Keratinocyte (primary cell): ENCODE data around the gene C2orf78. TPM values are rescaled to one million over a fixed set of nuclear protein-coding genes. Genes with fewer than 3 reads are reported as not detected.
"Not testable (repeated sequence)": the region's sequence is repeated elsewhere in the genome, so short reads cannot be mapped to it uniquely, and the experiment has no call there.

Experiments
- DNase-seq: peaks from one replicate; pipeline ENCODE4 v3.0.0-alpha.2; 2011; ENCODE audit warnings: low read depth, missing footprints, low spot score
- FAIRE-seq: peaks from 2 replicates; lab custom pipeline; 2011; peaks lifted over from hg19 to GRCh38; lab: Jason Lieb, UNC
- H2AFZ ChIP-seq: 2 replicates; pipeline ENCODE4 v1.6.0; 2012; ENCODE audit warnings: low read length, control low read depth, inconsistent platforms; ENCODE audit not compliant: control insufficient read depth
- H3K27ac ChIP-seq: 2 replicates; pipeline ENCODE4 v1.5.1; 2011; ENCODE audit warnings: low read length; ENCODE audit not compliant: control insufficient read depth, insufficient read depth
- H3K27me3 ChIP-seq: 3 replicates; pipeline ENCODE4 v1.6.0; 2011; ENCODE audit warnings: low read length; ENCODE audit not compliant: control insufficient read depth, insufficient read depth; ENCODE audit errors: extremely low read depth
- H3K36me3 ChIP-seq, 2 experiments: 2 replicates in 1 of 2; 3 replicates in 1 of 2; pipeline ENCODE4 v1.5.1; 2011; ENCODE audit warnings: low read length in 2 of 2, mild to moderate bottlenecking in 1 of 2; ENCODE audit not compliant: control insufficient read depth in 2 of 2, insufficient read depth in 2 of 2; ENCODE audit errors: extremely low read depth in 1 of 2
- H3K4me1 ChIP-seq: 3 replicates; pipeline ENCODE4 v1.5.1; 2011; ENCODE audit warnings: low read length; ENCODE audit not compliant: control insufficient read depth, insufficient read depth; ENCODE audit errors: extremely low read depth
- H3K4me2 ChIP-seq: 3 replicates; pipeline ENCODE4 v1.6.0; 2011; ENCODE audit warnings: low read depth, low read length; ENCODE audit not compliant: control insufficient read depth, insufficient read depth; ENCODE audit errors: extremely low read depth
- H3K4me3 ChIP-seq, 3 experiments: fragments of 200-600 bp in 1 of 3; sonication (generic) in 1 of 3; 2 replicates in 2 of 3; 3 replicates in 1 of 3; pipeline ENCODE4 v1.5.1; 2011 to 2016; ENCODE audit warnings: low read length in 3 of 3, mild to moderate bottlenecking in 3 of 3, control low read depth in 2 of 3, inconsistent platforms in 1 of 3, low read depth in 1 of 3, mixed read lengths in 1 of 3, mixed run types in 1 of 3, moderate library complexity in 1 of 3; ENCODE audit not compliant: control insufficient read depth in 2 of 3, insufficient read depth in 2 of 3; ENCODE audit errors: extremely low read depth in 1 of 3
- H3K79me2 ChIP-seq: 2 replicates; pipeline ENCODE4 v1.6.0; 2012; ENCODE audit warnings: low read length; ENCODE audit not compliant: control insufficient read depth, insufficient read depth
- H3K9ac ChIP-seq: 3 replicates; pipeline ENCODE4 v1.6.0; 2011; ENCODE audit warnings: low read length; ENCODE audit not compliant: control insufficient read depth, insufficient read depth; ENCODE audit errors: extremely low read depth
- H3K9me1 ChIP-seq: 3 replicates; pipeline ENCODE4 v1.6.0; 2011; ENCODE audit warnings: low read length; ENCODE audit not compliant: control insufficient read depth, insufficient read depth; ENCODE audit errors: extremely low read depth
- H3K9me3 ChIP-seq: 2 replicates; pipeline ENCODE4 v1.5.1; 2012; ENCODE audit warnings: low read depth, low read length; ENCODE audit not compliant: control insufficient read depth
- H4K20me1 ChIP-seq: 3 replicates; pipeline ENCODE4 v1.6.0; 2011; ENCODE audit warnings: low read length; ENCODE audit not compliant: control insufficient read depth, insufficient read depth; ENCODE audit errors: extremely low read depth
- EZH2 ChIP-seq: IDR thresholded peaks from one replicate; pipeline ENCODE4 v1.6.1; 2012; ENCODE audit warnings: inconsistent platforms, mild to moderate bottlenecking, low read length, moderate library complexity
- dilution Hi-C: fragments of 300-500 bp; cut with MboI; formaldehyde crosslinking; loops from one replicate; pipeline ENCODE4 v1.7.0; 2020; ENCODE audit warnings: low sequenced_read_pairs; ENCODE audit not compliant: extremely low pct_ligation_motif_present
- polyA plus RNA-seq, 5 experiments: library from polyadenylated mRNA; depleted of rRNA in 3 of 5; stranded (reverse) in 3 of 5; stranded (forward) in 1 of 5; unstranded in 1 of 5; fragments of >200 nt; gene quantifications; 1 replicate in 1 of 5; 2 replicates in 3 of 5; 3 replicates in 1 of 5; pipeline versions ENCODE4 v1.2.1 to v1.2.3, GENCODE V29; 2011 to 2012; ENCODE audit warnings: missing spikeins in 2 of 5, low read depth in 1 of 5, low replicate concordance in 1 of 5
- TF ChIP-seq, protein P1 (sequence below), 3 experiments: IDR thresholded peaks in 1 of 3; conservative IDR thresholded peaks in 1 of 3; optimal IDR thresholded peaks in 1 of 3; 2 replicates in 2 of 3; 3 replicates in 1 of 3; pipeline versions ENCODE3 to v1.5.1; 2011; ENCODE audit warnings: low read length in 3 of 3, mild to moderate bottlenecking in 3 of 3, moderate library complexity in 2 of 3, control low read depth in 1 of 3, inconsistent platforms in 1 of 3; ENCODE audit not compliant: insufficient read depth in 2 of 3; ENCODE audit errors: extremely low read depth in 1 of 3

Gene C2orf78
- polyA plus RNA-seq, 1 donor (not counting 4 experiments of a cell fraction or from before 2014, with no cell fraction given): not detected

DNA sequence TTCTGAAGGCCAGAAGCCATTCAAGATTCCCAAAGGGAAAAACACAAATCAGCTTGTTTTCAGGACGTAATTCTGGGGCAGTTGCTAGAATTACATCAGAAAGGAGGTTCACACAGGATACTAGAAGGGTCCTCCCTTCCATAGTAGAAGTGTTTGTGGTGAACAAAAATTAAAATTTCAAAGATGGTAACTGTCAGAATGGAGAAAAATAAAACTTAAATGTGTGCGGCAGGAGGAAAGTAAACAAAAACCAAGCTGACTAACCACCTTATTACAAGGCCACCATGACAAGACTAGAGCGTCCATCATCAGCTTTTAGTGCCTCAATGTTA, 37.1 kb upstream of the C2orf78 start:
- no peak for FAIRE-seq
- H4K20me1 ChIP-seq: no peaks in the 10 kb centered on the region
- H3K9me3 ChIP-seq: no peaks in the 10 kb centered on the region
- no peaks in the 10 kb centered on the region for H3K79me2 ChIP-seq
- TF ChIP-seq EZH2: no peak
- TF ChIP-seq, protein P1, sequence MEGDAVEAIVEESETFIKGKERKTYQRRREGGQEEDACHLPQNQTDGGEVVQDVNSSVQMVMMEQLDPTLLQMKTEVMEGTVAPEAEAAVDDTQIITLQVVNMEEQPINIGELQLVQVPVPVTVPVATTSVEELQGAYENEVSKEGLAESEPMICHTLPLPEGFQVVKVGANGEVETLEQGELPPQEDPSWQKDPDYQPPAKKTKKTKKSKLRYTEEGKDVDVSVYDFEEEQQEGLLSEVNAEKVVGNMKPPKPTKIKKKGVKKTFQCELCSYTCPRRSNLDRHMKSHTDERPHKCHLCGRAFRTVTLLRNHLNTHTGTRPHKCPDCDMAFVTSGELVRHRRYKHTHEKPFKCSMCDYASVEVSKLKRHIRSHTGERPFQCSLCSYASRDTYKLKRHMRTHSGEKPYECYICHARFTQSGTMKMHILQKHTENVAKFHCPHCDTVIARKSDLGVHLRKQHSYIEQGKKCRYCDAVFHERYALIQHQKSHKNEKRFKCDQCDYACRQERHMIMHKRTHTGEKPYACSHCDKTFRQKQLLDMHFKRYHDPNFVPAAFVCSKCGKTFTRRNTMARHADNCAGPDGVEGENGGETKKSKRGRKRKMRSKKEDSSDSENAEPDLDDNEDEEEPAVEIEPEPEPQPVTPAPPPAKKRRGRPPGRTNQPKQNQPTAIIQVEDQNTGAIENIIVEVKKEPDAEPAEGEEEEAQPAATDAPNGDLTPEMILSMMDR (optimal IDR thresholded peaks at IDR 0.05 in 1 of 3, IDR thresholded peaks at IDR 0.05 in 1 of 3, conservative IDR thresholded peaks at IDR 0.05 in 1 of 3; ENCODE audit: extremely low read depth in 1 of 3, insufficient read depth in 2 of 3, low read length in 3 of 3): no peak
- H3K27ac ChIP-seq: no peak overlapping the region
- no peak overlapping the region for H3K4me2 ChIP-seq
- no peak overlapping the region for H3K4me3 ChIP-seq
- DNase-seq: no peak
- dilution Hi-C loops: no loop called here
- H3K27me3 ChIP-seq: no peaks in the 10 kb centered on the region
- H3K4me1 ChIP-seq: no peaks in the 10 kb centered on the region
- H3K9ac ChIP-seq: no peak overlapping the region
- H3K9me1 ChIP-seq: no peaks in the 10 kb centered on the region
- peaks cover 18 to 21% of the 10 kb centered on the region in 2 experiments for H3K36me3 ChIP-seq
- H2AFZ ChIP-seq: no peak overlapping the region

DNA sequence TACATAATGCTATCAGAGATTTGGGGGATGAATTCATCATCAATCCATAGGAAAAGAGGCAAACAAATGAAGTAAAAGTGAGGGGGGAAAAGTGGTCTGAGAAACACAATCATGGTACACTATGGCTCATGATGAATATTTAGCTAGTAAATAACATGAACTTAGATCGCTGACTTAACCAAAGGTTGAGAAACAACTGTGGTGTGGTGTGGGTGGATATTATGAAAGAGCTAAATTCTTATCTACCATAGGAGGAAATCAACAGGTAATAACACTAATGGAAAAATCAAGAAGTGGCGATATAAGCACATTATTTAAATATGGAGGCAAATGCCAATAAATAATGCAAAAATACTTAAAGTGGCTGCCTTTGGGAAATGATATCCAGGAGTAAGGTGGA, 34.7 kb upstream of the C2orf78 start:
- FAIRE-seq: no peak

DNA sequence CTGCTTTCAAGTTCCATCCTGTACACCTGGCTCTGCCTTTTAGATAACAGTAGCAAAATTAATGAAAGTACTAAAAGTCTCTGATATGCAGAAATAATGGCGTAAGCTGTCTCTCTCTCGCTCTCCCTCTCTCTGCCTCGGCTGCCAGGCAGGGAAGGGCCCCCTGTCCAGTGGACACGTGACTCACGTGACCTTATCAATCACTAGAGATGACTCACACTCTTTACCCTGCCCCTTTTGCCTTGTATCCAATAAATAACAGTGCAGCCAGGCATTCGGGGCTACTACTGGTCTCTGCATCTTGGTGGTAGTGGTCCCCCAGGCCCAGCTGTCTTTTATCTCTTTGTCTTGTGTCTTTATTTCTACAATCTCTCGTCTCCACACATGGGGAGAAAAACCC, 29.7 kb upstream of the C2orf78 start:
- H4K20me1 ChIP-seq, FAIRE-seq, H3K79me2 ChIP-seq, H3K9me1 ChIP-seq, H3K4me1 ChIP-seq, H3K27me3 ChIP-seq, DNase-seq, H3K9ac ChIP-seq, H3K4me3 ChIP-seq, H3K9me3 ChIP-seq, dilution Hi-C loops, H3K4me2 ChIP-seq, H3K27ac ChIP-seq, H2AFZ ChIP-seq: not testable (repeated sequence)
- peaks cover 40 to 51% of the 10 kb centered on the region in 2 experiments for H3K36me3 ChIP-seq

More for the DNA sequence above, 34.7 kb upstream of the C2orf78 start:
- Histone ChIP-seq H3K9me1 (no peaks in the 10 kb centered on the region), H3K27me3 (no peaks in the 10 kb centered on the region), H2AFZ (no peak overlapping the region), H4K20me1 (no peaks in the 10 kb centered on the region), H3K9ac (no peak overlapping the region), H3K79me2 (no peaks in the 10 kb centered on the region), H3K27ac (no peak overlapping the region), H3K4me3 (no peak overlapping the region), H3K4me2 (no peak overlapping the region), H3K9me3 (no peaks in the 10 kb centered on the region), H3K4me1 (no peaks in the 10 kb centered on the region), H3K36me3 (peaks cover 25 to 38% of the 10 kb centered on the region in 2 experiments)
- no peak for DNase-seq
- TF ChIP-seq, protein P1 (optimal IDR thresholded peaks at IDR 0.05 in 1 of 3, IDR thresholded peaks at IDR 0.05 in 1 of 3, conservative IDR thresholded peaks at IDR 0.05 in 1 of 3; ENCODE audit: extremely low read depth in 1 of 3, insufficient read depth in 2 of 3, low read length in 3 of 3): no peak
- TF ChIP-seq EZH2: no peak
- dilution Hi-C loops: no loop called here
